Breast epithelium (tissue), 3 donors: ENCODE results near the gene LUC7L3.

ENCODE experiments used
- CTCF ChIP-seq, 3 donors: fragments of 450-650 bp; IDR thresholded peaks; one replicate each; pipeline ENCODE4 v1.5.1; 2016 to 2017; ENCODE audit warnings: antibody characterized with exemption in 3 of 3, mild to moderate bottlenecking in 3 of 3, moderate library complexity in 3 of 3
- POLR2A ChIP-seq: fragments of 450-650 bp; IDR thresholded peaks from one replicate; pipeline ENCODE4 v1.6.1; 2016; ENCODE audit warnings: antibody characterized with exemption, mild to moderate bottlenecking, moderate library complexity
- POLR2AphosphoS5 ChIP-seq, 3 donors: sonication (generic); formaldehyde crosslinking; IDR thresholded peaks; one replicate each; pipeline ENCODE4 v1.6.1; 2017; ENCODE audit warnings: antibody characterized with exemption in 3 of 3

DNA sequence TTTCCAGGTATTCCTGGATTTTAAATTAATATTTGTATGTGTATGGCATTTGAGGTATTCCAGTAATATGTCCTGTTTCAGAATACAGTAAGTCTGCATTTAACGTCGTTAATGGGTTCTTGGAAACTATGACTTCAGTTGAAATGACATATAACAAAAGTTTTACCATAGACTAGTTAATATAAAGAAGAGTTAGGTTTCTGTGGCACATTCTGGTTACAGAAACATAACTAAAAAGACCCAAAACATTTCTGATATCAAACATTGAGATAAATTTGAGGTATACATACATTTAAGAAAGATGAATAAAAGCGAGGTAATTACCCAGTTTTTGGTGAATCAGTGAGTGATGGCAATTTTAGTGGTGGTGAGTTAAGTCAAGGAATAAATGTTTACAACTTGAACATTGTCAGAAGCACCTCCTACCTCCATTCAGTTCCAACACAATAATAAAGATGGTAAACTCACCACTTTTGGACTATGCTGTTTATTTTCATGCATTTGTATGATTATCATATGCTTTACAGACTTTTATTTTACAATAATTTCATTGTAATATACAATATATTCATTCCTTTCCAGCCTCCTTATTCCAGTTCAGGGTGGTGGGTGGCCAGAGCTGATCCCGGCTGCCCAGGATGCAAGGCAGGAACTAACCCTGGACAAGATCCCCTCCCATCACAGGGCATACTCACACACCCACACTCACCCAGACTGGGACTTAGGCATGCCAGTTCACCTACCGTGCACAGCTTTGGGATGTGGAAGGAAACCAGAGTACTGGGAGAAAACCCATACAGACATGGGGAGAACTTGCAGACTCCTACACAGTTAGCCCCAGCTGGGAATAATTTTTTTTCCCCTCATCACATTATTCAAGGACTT, 9.7 kb downstream of the LUC7L3 start:
- TF ChIP-seq CTCF (IDR thresholded peaks at IDR 0.05), result no peak
- no peak for TF ChIP-seq POLR2A
- no peak for TF ChIP-seq POLR2AphosphoS5 (IDR thresholded peaks at IDR 0.05)
